ENCODE measurements around the gene COPS3. TPM values are rescaled to one million over a fixed set of nuclear protein-coding genes. Genes with fewer than 3 reads are reported as not detected.

Gene COPS3
- total RNA-seq, 1 donor from 2014 or later, result 36.6 TPM

DNA sequence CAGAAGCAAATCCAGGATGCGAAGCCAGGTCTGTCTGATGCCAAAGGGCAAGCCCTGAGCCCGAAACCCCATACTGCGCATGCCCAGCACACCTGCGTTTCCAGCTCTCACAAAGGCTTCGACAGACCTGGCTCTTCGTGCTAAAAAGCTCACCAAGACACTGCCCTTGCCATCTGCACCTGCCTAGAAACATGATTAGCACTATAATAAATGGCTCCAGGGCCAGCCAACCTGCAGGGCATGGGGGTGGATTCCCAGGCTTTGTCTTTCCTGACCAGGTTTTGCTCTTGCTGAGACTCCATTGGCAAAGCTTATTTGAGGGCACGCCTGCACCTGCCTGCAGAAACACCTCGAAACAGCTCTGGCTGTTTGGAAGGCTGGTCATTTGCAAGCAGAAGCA is 60.5 kb downstream of the COPS3 start:
- Histone ChIP-seq H3K27ac (no peak overlapping the region), H3K4me1 (no peaks in the 10 kb centered on the region), H3K9me3 (no peaks in the 10 kb centered on the region), H3K4me3 (no peak overlapping the region), H3K27me3 (no peaks in the 10 kb centered on the region), H3K36me3 (peaks cover 95 to 97% of the 10 kb centered on the region in 2 donors)
- intact Hi-C loops (cut with DNase I), result no loop called here
- TF ChIP-seq CTCF (IDR thresholded peaks at IDR 0.05), result no peak
- DNase-seq (ENCODE audit: low spot score in 2 of 2), result no peak

- Histone ChIP-seq H3K27ac (no peak overlapping the region), H3K4me1 (no peaks in the 10 kb centered on the region), H3K36me3 (peaks cover 91 to 97% of the 10 kb centered on the region in 2 donors), H3K27me3 (no peaks in the 10 kb centered on the region), H3K9me3 (no peaks in the 10 kb centered on the region), H3K4me3 (no peak overlapping the region)
- DNase-seq (ENCODE audit: low spot score in 2 of 2), result no peak
- TF ChIP-seq CTCF (IDR thresholded peaks at IDR 0.05), result no peak
- intact Hi-C loops (cut with DNase I), result no loop called here
These were observed 63.1 kb downstream of the COPS3 start for GRCh38 chr17:17217995-17218394.

- Histone ChIP-seq H3K4me3 (no peak overlapping the region), H3K27me3 (no peaks in the 10 kb centered on the region), H3K4me1 (no peaks in the 10 kb centered on the region), H3K36me3 (peaks cover 85 to 90% of the 10 kb centered on the region in 2 donors), H3K27ac (no peak overlapping the region), H3K9me3 (no peaks in the 10 kb centered on the region)
- TF ChIP-seq CTCF (IDR thresholded peaks at IDR 0.05), result peak in 1 of 3 experiments; percentile 9
- no peak for DNase-seq (ENCODE audit: low spot score in 2 of 2)
- intact Hi-C loops (cut with DNase I), result no loop called here
These were observed 64.3 kb downstream of the COPS3 start for GRCh38 chr17:17216776-17217175.

- intact Hi-C loops (cut with DNase I), result no loop called here
- no peak for TF ChIP-seq CTCF (IDR thresholded peaks at IDR 0.05)
- Histone ChIP-seq H3K4me3 (no peak overlapping the region), H3K27me3 (no peaks in the 10 kb centered on the region), H3K4me1 (no peaks in the 10 kb centered on the region), H3K36me3 (peaks cover 79 to 84% of the 10 kb centered on the region in 2 donors), H3K9me3 (no peaks in the 10 kb centered on the region), H3K27ac (no peak overlapping the region)
- DNase-seq (ENCODE audit: low spot score in 2 of 2), result no peak
These were observed 64.8 kb downstream of the COPS3 start for GRCh38 chr17:17216236-17216635.

DNA sequence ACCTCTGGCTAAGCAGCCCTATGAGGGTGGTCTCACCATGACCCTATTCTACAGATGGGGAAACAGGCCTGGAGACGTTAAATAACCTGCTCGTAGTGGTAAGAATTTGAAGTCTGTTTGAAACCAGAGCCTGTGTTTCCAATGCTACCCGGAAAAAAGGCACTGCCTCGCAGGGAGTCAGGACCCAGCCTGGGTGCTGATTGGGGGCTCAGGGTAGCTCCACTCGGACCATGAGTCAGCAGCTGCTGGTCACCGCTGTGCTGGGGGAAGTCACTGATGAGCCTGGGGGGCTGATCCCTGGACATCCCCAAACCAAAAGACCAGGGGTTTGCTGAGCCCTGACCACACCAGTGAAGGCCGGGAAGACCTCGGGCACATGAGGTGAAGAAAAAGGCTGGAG is 65.5 kb downstream of the COPS3 start:
- TF ChIP-seq CTCF (IDR thresholded peaks at IDR 0.05), result no peak
- H3K4me1 ChIP-seq, result no peaks in the 10 kb centered on the region
- H3K4me3 ChIP-seq, result no peak overlapping the region
- H3K9me3 ChIP-seq, result no peaks in the 10 kb centered on the region
- no peak for DNase-seq (ENCODE audit: low spot score in 2 of 2)
- intact Hi-C loops (cut with DNase I), result no loop called here
- peaks cover 75 to 78% of the 10 kb centered on the region in 2 donors for H3K36me3 ChIP-seq
- no peaks in the 10 kb centered on the region for H3K27me3 ChIP-seq
- H3K27ac ChIP-seq, result no peak overlapping the region
